Mesenchymal stem cell (in vitro differentiated cells and primary cell): ENCODE data around the gene ETV6.

Experiments used
- DNase-seq: peaks from one replicate; pipeline ENCODE4 v3.0.0-alpha.2; 2013
- H2AFZ ChIP-seq: one replicate; pipeline ENCODE4 v1.6.1; 2013; ENCODE audit warnings: low read depth, mild to moderate bottlenecking, control low read depth, inconsistent platforms, low read length, moderate library complexity
- H2AK5ac ChIP-seq: 2 replicates; pipeline ENCODE4 v1.6.1; 2013; ENCODE audit warnings: low read length, moderate library complexity, mild to moderate bottlenecking, inconsistent platforms; ENCODE audit not compliant: severe bottlenecking
- H2BK120ac ChIP-seq: one replicate; pipeline ENCODE4 v1.6.1; 2013; ENCODE audit warnings: low read depth, mild to moderate bottlenecking, inconsistent platforms, low read length, moderate library complexity
- H2BK12ac ChIP-seq, 2 experiments: one replicate each; pipeline ENCODE4 v1.6.1; 2013; ENCODE audit warnings: inconsistent platforms in 2 of 2, low read length in 2 of 2, mild to moderate bottlenecking in 2 of 2, moderate library complexity in 2 of 2, control low read depth in 1 of 2
- H2BK15ac ChIP-seq: one replicate; pipeline ENCODE4 v1.6.1; 2013; ENCODE audit warnings: mild to moderate bottlenecking, low read depth, inconsistent platforms; ENCODE audit not compliant: poor library complexity, severe bottlenecking
- H2BK5ac ChIP-seq: 2 replicates; pipeline ENCODE4 v1.6.1; 2013; ENCODE audit warnings: low read depth, mild to moderate bottlenecking, low read length, control low read depth, inconsistent platforms; ENCODE audit not compliant: poor library complexity, severe bottlenecking
- H3K14ac ChIP-seq, 2 experiments: one replicate each; pipeline ENCODE4 v1.6.1; 2013; ENCODE audit warnings: inconsistent platforms in 2 of 2, low read length in 2 of 2, control low read depth in 1 of 2, mild to moderate bottlenecking in 1 of 2, moderate library complexity in 1 of 2
- H3K18ac ChIP-seq, 2 experiments: one replicate each; pipeline ENCODE4 v1.6.1; 2013; ENCODE audit warnings: inconsistent platforms in 2 of 2, low read length in 2 of 2, control low read depth in 1 of 2, low read depth in 1 of 2, mild to moderate bottlenecking in 1 of 2
- H3K23ac ChIP-seq, 2 experiments: one replicate each; pipeline ENCODE4 v1.6.1; 2013; ENCODE audit warnings: inconsistent platforms in 2 of 2, low read length in 2 of 2, mild to moderate bottlenecking in 2 of 2, moderate library complexity in 2 of 2, control low read depth in 1 of 2
- H3K27ac ChIP-seq: 2 replicates; pipeline ENCODE4 v1.5.1; 2013; ENCODE audit warnings: mild to moderate bottlenecking, moderate library complexity, low read length, control low read depth, inconsistent platforms; ENCODE audit not compliant: poor library complexity, severe bottlenecking
- H3K27me3 ChIP-seq, 2 experiments: 2 replicates each; pipeline versions ENCODE4 v1.6.1 to v1.7.0; 2013; ENCODE audit warnings: low read length in 2 of 2, mild to moderate bottlenecking in 2 of 2, moderate library complexity in 2 of 2, control low read depth in 1 of 2, inconsistent platforms in 1 of 2; ENCODE audit not compliant: control insufficient read depth in 1 of 2, insufficient read depth in 1 of 2
- H3K36me3 ChIP-seq, 2 experiments: 2 replicates each; pipeline versions ENCODE4 v1.6.1 to v1.7.0; 2013; ENCODE audit warnings: low read length in 2 of 2, control low read depth in 1 of 2, inconsistent platforms in 1 of 2, low read depth in 1 of 2, mild to moderate bottlenecking in 1 of 2; ENCODE audit not compliant: insufficient read depth in 2 of 2, control insufficient read depth in 1 of 2
- H3K4ac ChIP-seq, 2 experiments: one replicate each; pipeline ENCODE4 v1.6.1; 2013; ENCODE audit warnings: inconsistent platforms in 2 of 2, low read length in 2 of 2, mild to moderate bottlenecking in 2 of 2, moderate library complexity in 2 of 2, control low read depth in 1 of 2, low read depth in 1 of 2
- H3K4me1 ChIP-seq: 2 replicates; pipeline ENCODE4 v1.6.1; 2013; ENCODE audit warnings: low read depth, low read length, control low read depth; ENCODE audit not compliant: control insufficient read depth, insufficient read depth
- H3K4me2 ChIP-seq: 2 replicates; pipeline ENCODE4 v1.6.1; 2013; ENCODE audit warnings: low read length, mild to moderate bottlenecking, inconsistent platforms; ENCODE audit not compliant: poor library complexity, severe bottlenecking
- H3K4me3 ChIP-seq, 2 experiments: 2 replicates each; pipeline versions ENCODE4 v1.5.1 to v1.7.0; 2013; ENCODE audit warnings: low read length in 2 of 2, mild to moderate bottlenecking in 2 of 2, control low read depth in 1 of 2, low read depth in 1 of 2; ENCODE audit not compliant: insufficient read depth in 1 of 2
- H3K79me1 ChIP-seq: replicated peaks from 2 replicates; pipeline ENCODE4 v1.6.1; 2013; ENCODE audit warnings: mild to moderate bottlenecking, control low read depth, low read length, inconsistent platforms; ENCODE audit not compliant: poor library complexity, severe bottlenecking
- H3K9ac ChIP-seq: 2 replicates; pipeline ENCODE4 v1.7.0; 2013; ENCODE audit warnings: mild to moderate bottlenecking, low read length, moderate library complexity
- H3K9me3 ChIP-seq: 2 replicates; pipeline ENCODE4 v1.7.0; 2013; ENCODE audit warnings: mild to moderate bottlenecking, low read length; ENCODE audit not compliant: control insufficient read depth
- H4K8ac ChIP-seq: one replicate; pipeline ENCODE4 v1.6.1; 2013; ENCODE audit warnings: inconsistent platforms, mild to moderate bottlenecking, low read length, moderate library complexity
- H4K91ac ChIP-seq: one replicate; pipeline ENCODE4 v1.6.1; 2013; ENCODE audit warnings: mild to moderate bottlenecking, low read length, inconsistent platforms
- WGBS: methylation state at CpG from one replicate; pipeline ENCODE4 v1.1.7; 2013; ENCODE audit warnings: mixed read lengths; 5-methylcytosine and 5-hydroxymethylcytosine counted together

The ETV6 gene

GRCh38 chr12:11694528-11694927 is 45.1 kb downstream of the ETV6 start:
- H3K27me3 ChIP-seq: no peaks in the 10 kb centered on the region
- H3K27ac ChIP-seq: no peak overlapping the region
- DNase-seq: no peak
- H2BK12ac ChIP-seq: no peak overlapping the region
- no peak overlapping the region for H2BK5ac ChIP-seq
- no peak overlapping the region for H2BK15ac ChIP-seq
- peaks cover 2% of the 10 kb centered on the region for H3K4me1 ChIP-seq
- 73% methylated on average over 4 of the region's 5 CpGs for WGBS
- H4K91ac ChIP-seq: no peak overlapping the region
- H3K4ac ChIP-seq: no peak overlapping the region
- no peak overlapping the region for H3K4me2 ChIP-seq
- no peak overlapping the region for H2AK5ac ChIP-seq
- H3K18ac ChIP-seq: no peak overlapping the region
- H2BK120ac ChIP-seq: no peak overlapping the region
- no peaks in the 10 kb centered on the region for H3K9me3 ChIP-seq
- H3K23ac ChIP-seq: no peak overlapping the region
- no peak overlapping the region for H3K9ac ChIP-seq
- peaks cover 0 to 4% of the 10 kb centered on the region in 2 experiments for H3K36me3 ChIP-seq
- H2AFZ ChIP-seq: no peak overlapping the region
- H3K14ac ChIP-seq: no peak overlapping the region
- peaks cover 28% of the 10 kb centered on the region for H3K79me1 ChIP-seq
- H3K4me3 ChIP-seq: no peak overlapping the region
- no peak overlapping the region for H4K8ac ChIP-seq

DNA sequence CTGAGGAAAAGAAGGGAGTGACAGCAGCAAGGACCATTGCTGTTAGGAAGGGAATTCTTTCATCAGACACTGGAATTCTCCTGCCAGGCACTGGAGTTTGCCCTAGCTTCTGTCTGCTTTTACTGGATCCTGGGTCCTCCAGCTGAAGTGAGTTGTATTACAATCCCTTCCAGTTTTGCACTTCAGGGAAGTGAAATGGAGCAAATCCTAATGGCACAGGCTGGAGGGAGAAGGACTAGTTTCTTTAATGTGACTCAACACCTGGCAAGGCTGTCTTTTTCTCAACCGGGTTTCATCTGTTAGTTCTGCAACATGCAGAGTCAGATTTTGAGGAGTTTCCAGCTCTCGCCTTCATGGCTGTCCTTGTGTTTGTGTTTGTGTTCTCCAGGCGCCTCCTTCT is 45.8 kb downstream of the ETV6 start:
- no peak overlapping the region for H4K8ac ChIP-seq
- no peak overlapping the region for H3K4me3 ChIP-seq
- 100% methylated on average over 3 of the region's 3 CpGs for WGBS
- no peaks in the 10 kb centered on the region for H3K9me3 ChIP-seq
- no peak overlapping the region for H3K27ac ChIP-seq
- H2AFZ ChIP-seq: no peak overlapping the region
- peaks cover 31% of the 10 kb centered on the region for H3K79me1 ChIP-seq
- no peak overlapping the region for H2BK15ac ChIP-seq
- H3K27me3 ChIP-seq: no peaks in the 10 kb centered on the region
- peaks cover 2% of the 10 kb centered on the region for H3K4me1 ChIP-seq
- H2BK120ac ChIP-seq: no peak overlapping the region
- H2AK5ac ChIP-seq: no peak overlapping the region
- H2BK12ac ChIP-seq: no peak overlapping the region
- no peak overlapping the region for H3K4me2 ChIP-seq
- H4K91ac ChIP-seq: no peak overlapping the region
- H3K23ac ChIP-seq: no peak overlapping the region
- H3K14ac ChIP-seq: no peak overlapping the region
- DNase-seq: no peak
- H2BK5ac ChIP-seq: no peak overlapping the region
- peaks cover 0 to 4% of the 10 kb centered on the region in 2 experiments for H3K36me3 ChIP-seq
- H3K4ac ChIP-seq: no peak overlapping the region
- no peak overlapping the region for H3K18ac ChIP-seq
- peak overlapping the region; percentile 15 for H3K9ac ChIP-seq

DNA sequence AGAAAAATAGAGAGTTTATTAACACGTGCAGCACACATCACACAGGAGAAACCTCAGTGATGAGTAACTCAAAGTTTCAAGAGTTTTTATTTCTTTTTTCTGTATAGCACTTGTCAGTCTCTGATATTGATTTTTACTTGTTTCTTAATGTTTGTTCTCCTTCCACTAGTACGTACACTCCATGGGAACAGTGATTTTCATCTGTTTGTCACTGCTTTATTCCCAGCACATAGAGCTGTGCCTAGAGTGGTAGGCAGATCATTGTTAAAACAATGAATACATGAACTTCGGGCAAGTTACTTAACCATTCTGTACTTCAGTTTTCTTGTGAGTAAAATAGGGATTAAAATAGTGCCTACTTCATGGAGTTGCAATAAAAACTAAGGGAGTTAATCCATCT is 46.6 kb downstream of the ETV6 start:
- no peak overlapping the region for H2BK12ac ChIP-seq
- no peak for DNase-seq
- H2AFZ ChIP-seq: no peak overlapping the region
- no peak overlapping the region for H3K9ac ChIP-seq
- peaks cover 32% of the 10 kb centered on the region for H3K79me1 ChIP-seq
- no peaks in the 10 kb centered on the region for H3K27me3 ChIP-seq
- no peak overlapping the region for H3K4me2 ChIP-seq
- no peak overlapping the region for H3K18ac ChIP-seq
- no peak overlapping the region for H2BK15ac ChIP-seq
- H4K8ac ChIP-seq: no peak overlapping the region
- 100% methylated on average over 1 of the region's 3 CpGs for WGBS
- H3K23ac ChIP-seq: no peak overlapping the region
- H3K4me3 ChIP-seq: no peak overlapping the region
- H3K9me3 ChIP-seq: no peaks in the 10 kb centered on the region
- H3K4me1 ChIP-seq: peaks cover 3% of the 10 kb centered on the region
- H2BK120ac ChIP-seq: no peak overlapping the region
- no peak overlapping the region for H2AK5ac ChIP-seq
- H3K14ac ChIP-seq: no peak overlapping the region
- no peak overlapping the region for H2BK5ac ChIP-seq
- no peak overlapping the region for H4K91ac ChIP-seq
- no peak overlapping the region for H3K27ac ChIP-seq
- peaks cover 0 to 4% of the 10 kb centered on the region in 2 experiments for H3K36me3 ChIP-seq
- H3K4ac ChIP-seq: no peak overlapping the region

- no peak overlapping the region for H2BK12ac ChIP-seq
Observed at GRCh38 chr12:11697131-11697530, 47.7 kb downstream of the ETV6 start.

More at GRCh38 chr12:11697131-11697530, 47.7 kb downstream of the ETV6 start:
- Histone ChIP-seq H3K23ac (no peak overlapping the region), H3K9me3 (no peaks in the 10 kb centered on the region), H3K27ac (no peak overlapping the region), H3K36me3 (peaks cover 0 to 4% of the 10 kb centered on the region in 2 experiments), H3K4ac (no peak overlapping the region), H3K27me3 (no peaks in the 10 kb centered on the region), H3K18ac (no peak overlapping the region), H3K79me1 (peaks cover 36% of the 10 kb centered on the region), H2AFZ (no peak overlapping the region), H3K9ac (peak overlapping the region; percentile 83), H3K4me1 (peaks cover 8% of the 10 kb centered on the region), H4K8ac (no peak overlapping the region), H2AK5ac (no peak overlapping the region), H3K4me2 (no peak overlapping the region), H2BK5ac (no peak overlapping the region), H3K4me3 (peak overlapping the region in 1 of 2 experiments; percentile 28), H2BK120ac (no peak overlapping the region), H3K14ac (no peak overlapping the region), H2BK15ac (no peak overlapping the region), H4K91ac (no peak overlapping the region)
- WGBS: 99% methylated on average over 5 of the region's 5 CpGs
- no peak for DNase-seq
